NCI-H1694 (cell line): Measurements from ENCODE around the gene GBX1.

Experiments
- DNase-seq: peaks from one replicate; lab custom pipeline; 2025; lab: John Stamatoyannopoulos, UW

Gene GBX1

DNA sequence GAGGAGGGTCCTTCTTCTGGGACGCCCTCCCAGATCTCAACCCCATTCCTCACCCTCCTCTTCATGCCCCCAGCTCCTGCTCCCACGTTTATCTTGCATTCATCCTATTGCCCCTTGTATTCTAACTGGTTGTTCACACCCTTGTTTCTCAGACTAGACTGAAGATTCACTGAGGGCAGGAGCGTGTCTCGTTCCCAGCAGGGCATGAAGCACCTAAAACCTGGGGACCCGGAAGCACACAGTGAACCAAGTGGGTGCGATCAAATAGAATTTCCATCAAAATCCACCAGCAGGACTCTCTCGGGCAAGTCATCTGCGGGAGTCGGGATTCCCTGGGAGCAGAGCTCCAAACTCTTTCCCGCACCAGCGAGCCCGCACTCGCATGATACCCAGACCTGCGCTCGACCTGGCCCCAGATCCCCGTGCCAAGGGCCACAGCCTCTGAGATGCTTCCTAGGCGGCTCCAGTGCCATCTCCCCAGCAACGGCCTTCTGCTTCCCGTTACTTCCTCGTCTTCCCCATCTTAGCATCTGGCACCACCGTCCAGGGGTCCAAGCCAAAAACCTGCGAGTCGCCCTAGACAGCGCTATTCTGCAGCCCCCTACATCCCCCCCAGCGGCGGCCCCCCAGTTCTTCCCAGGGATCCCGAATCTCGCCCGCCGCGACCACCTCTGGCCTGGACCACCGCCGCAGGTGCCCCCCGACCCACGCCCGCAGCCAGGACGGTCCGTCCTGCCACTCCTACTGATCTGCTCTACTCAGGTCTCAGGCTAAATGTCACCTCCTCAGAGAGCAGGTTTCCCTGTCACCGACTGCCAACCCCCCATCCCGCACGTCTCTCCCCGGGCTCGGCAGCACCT, 6.1 kb upstream of the GBX1 start:
- DNase-seq, result no peak

DNA sequence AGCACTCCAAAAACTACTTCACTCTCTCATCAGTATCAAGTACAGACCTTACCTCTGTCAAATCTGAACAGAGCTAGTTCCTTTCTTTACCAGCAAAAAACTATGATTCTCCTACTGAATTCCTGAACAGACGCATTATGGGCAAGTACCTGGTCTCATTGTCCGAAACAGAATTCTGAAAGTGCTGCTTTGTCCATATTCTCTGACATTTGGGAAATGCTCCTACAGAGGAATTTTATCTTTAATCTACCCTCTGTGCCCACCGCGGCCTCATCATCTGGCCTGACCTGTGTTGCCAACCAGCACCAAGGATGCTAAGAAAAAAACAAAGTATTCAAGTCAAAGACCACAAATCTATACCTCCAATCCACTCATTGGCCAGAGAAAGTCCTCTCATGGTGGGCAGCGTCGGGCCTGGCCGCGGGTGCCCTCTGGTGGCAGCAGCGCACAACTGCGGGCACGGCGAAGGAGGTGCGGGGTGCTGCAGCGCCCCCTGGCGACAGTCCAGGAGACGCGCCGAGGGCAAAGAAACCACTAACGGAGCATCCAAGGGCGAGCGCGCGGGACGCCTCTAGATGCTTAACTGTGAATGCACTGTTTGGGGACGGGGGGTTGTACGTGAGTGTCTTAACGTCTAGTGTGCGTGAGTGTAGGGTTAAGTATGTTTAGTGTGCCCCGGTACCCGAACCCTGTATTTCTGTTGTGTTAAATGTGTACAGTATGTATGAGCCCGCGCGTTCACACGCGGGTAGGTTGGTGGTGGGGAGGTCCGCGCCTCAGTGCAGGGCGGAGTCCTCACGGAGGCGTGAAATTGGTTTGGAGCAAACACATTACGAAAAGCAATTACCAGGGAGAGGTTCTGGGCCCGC, 5.0 kb upstream of the GBX1 start:
- DNase-seq, result peak; percentile 65

DNA sequence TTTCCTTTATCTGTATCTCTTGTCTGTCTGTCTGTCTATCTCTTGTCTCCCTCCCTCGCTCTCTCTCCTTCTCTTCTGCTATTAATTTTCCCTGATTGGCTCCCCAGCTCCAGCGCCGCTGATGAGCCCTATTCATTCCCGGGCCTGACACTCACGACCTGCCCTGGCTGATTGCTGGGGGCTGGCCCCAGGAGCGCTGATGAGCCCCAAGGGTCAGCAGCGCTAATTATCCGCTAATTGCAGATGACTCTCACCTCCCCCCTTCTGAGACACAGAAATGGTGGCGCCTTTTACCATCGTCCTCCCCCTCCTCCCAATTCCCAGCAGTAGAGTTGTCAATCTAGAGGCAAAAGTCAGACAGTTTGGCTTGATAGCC, 1.3 kb upstream of the GBX1 start:
- DNase-seq, result no peak

DNA sequence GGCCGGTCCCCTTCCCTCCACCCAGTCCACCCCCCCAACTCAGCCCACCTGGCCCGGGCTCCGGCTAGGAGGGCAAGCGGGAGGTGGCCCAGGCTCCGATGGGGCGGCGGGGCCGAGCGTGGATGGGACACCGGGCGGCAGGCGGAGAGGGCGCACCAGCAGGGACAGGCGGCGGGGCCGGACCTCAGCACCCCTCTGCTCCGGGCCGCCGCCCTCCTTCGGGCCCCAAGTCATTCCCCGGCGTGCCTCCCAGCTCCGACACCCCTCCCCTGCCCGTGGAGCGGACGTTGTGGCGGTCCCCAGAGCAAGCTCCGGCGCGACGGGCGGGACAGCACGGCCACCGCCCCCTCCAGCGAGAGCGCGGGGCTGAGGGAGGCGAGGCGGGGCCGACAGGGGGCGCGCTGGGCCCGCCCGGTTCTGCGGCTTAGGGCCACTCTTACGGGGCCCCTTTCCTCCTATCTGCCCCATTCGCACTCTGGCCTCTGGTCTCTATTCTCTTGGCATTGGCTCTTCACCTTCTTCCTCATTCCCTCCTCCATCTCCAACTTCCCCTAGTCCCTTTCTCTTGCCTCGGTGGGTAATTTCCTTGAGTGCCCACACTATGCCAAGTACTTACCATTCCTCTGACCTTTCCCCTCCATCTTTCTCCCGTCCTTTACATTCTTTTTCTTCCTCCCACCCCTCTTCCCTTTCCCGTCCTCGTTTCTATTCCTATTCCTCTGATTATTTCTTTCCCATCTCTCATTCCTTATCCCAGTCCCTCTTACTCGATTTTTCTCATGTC, 701 bp upstream of the GBX1 start:
- peak; percentile 32 for DNase-seq

DNA sequence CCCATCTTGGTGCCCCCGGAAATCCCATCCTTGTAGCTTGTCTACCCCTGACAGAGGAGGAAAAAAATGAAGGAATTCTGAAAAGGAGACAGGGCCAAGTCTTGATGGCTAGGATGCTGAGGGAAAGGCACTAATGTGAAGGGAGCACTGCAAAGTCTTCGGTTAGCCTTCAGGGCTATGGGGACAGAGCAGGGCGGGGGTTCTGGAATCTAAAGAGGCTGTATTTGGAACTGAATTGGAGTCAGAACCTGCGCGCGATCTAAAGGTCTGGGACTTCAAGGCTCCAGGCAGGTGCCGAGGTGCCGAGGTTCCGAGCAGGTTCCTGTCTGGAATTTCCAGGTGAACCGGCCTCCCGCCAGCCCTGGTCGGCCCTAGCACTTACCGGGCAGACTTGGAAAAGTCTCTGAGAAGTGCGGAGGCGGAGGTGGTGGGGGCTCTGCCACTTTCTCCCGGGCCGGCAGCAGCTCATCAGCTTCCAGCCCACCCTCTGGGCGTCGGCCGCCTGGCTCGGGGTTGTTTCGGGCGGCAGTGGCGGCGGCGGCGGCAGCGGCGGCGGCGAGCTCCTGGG, 781 bp downstream of the GBX1 start:
- no peak for DNase-seq

DNA sequence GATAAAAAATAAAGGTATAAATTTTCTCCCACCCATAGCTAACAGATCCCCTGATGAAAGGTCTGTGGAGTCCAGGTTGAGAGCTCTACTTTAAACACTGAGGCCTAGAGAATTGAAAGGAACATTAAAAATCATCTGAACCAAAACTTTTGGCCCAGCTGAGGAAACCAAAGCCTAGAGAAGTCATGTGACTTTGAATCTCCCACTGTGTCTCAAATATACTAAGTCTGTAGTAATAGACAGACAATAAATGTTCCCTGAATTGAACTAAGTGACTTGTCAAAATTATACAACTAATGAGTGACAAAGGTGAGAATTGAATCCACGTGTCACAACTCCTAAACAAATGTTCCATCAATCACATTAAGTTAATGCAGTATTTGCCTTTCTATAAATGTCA, 5.7 kb downstream of the GBX1 start:
- no peak for DNase-seq

DNA sequence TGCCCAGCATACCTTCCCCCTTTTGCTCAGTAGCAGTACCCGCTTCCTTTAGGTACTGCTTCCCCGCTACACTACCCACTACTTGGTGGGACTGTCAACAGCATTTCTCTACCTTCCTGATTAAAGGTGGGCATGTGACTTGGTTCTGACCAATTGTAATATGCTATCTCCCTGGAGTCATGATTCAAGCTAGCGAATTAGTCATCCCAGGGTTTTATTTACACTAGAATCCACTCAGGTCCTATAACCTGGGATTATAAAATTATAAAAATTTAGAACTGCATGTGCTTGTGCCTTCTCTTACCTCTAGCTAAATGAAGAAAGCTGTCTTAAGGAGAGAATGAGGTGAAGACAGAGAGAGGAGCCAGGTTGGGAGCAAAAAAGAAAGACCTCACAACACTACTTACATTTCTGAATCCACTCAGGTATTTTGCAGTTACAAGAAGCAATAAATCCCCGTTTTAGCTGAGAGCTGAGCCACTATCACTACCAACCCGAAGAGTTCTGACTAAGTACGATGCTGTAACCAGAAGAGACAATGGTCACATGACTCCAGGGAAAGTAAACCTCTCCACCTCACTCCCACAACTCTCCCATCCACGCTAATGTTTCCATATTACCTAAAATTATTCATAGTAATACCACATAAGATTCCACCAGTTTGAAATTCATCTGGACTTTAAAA, 9.7 kb downstream of the GBX1 start:
- no peak for DNase-seq

DNA sequence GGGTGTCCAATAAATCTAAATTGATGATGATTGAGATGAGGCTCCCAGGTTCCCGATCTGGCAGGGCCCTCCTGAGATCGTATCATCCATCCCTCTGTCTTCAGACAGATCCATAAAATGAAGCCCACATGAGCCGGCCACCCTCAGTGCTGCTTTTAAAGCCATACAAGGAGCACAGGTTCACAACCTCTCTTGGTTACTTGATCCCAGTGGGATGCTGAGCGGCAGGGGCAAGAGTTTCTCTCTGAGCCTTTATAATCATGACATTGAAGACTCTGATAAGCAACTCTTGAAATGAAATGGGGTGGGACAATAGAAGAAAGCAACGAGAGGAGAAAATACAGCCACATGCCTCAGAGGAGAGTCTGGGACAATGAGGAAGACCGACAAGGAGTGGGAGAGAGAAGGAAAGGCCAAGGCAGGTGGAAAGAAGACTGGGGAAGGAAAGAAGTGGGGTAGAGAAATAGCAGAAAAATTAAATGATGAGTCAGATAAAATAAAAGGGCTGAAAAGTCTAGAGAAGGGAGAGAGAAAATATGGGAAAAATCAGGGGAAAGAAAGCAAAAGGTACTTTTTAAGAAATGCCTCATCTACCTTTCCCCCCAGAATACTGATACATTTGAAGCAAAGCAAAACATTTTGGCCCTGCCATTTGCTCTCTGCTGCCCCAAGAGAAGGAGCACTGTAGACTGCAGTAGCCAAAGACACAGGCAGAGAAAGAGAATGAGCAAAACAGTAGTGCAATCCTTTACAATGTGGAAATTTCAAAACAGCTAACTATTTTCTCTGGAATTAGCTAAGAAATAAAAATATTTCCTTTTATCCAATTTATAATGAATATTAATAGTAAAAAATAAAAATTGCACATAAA, 14.6 kb downstream of the GBX1 start:
- DNase-seq, result no peak

DNA sequence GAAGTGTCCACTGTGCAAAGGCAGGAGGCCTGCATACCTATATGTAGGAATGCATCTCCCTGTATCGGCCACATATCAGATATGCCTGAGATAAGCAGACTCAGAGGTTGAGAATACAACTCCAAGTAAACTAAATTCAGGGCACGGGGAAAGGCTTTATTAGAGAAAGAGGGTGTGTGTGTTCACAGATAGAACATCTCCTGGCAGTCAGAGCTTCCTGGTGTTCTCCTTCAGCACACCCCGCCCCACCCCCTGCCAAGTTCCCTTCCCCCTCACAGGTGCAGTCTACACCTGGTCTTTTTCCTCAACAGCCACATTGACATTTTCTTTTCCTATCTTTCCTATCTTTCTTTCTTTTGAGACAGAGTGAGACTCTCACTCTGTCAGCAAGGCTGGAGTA, 17.1 kb downstream of the GBX1 start:
- DNase-seq, result no peak

DNA sequence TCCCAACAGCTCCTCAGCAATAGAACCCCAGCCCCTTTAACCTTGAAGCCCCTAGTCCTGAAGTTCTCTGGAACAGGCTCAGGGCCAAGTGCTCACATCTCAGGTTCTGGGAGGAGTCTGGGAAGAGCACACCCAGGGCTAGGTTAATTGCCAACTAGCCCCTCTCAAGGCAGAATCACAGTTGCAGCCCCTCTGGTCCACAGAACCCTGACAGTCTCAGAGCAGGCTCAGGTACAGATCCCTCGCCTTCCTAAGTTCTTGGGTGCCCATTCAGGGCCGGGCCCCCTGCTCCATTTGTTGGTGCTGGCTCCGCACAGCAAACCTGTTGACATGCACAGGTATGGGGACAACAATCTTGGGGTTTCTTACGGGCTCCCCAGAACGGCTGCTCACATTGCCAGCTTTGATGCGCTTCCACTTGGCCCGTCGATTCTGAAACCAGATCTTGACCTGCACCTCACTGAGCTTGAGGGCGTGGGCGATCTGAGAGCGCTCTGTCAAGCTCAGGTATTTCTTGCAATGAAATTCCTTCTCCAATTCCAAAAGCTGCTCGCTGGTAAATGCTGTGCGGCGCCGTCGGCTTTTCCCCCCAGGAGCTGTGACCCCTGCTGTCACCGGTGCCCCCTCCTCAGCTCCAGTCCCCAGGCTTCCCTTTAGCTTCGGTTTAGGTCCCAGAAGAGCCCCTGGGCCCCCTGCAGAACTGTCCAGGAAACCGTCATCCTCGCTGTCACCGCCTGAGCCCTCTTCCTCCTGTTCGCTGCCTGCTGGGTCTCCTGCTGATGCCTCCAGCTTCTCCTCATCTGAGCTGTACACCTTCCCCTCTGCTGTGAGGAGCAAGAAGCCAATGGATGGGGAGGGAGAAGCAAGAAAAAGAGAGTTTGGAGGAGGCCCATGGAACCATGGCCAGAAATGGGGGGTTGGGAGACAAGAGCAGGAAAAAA, 18.9 kb downstream of the GBX1 start:
- DNase-seq, result no peak

DNA sequence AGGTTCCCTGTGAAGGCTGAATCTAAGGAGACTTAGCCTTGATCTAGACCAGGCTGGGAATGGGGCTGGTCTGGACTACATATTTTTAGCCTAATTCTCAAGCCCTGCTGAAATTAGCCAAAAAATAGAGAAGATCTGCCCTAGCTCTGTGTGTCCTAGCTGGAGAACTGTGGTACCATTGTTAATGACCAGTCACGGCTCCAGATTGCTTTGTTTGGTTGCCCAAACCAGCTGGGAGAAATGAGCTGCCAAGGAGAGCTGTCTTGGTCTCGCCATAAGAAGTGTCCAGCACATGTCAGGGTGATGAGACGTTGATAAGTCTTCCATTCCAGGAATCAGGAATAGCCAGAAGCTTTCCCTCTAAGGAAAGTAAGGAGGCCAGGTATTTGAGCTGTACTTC, 20.7 kb downstream of the GBX1 start:
- DNase-seq, result no peak

DNA sequence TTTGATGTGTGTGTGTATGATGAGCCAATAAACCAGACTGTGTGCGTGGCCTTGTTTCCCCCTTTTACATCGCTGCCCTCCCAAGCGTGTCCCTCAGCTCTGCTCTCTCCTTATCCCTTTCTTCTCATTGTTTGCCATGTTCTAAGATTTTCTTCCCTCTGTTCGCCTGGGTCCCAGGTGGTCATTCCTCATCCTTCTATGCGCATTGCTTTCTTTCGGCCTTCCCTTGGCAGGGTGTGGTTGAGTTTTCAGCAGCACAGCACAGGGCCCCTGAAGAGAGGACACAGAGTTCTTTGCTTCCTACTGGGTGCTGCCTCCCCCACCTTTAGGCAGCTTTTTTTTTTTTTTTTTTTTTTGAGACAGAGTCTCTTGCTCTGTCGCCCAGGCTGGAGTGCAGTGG, 23.1 kb downstream of the GBX1 start:
- no peak for DNase-seq

DNA sequence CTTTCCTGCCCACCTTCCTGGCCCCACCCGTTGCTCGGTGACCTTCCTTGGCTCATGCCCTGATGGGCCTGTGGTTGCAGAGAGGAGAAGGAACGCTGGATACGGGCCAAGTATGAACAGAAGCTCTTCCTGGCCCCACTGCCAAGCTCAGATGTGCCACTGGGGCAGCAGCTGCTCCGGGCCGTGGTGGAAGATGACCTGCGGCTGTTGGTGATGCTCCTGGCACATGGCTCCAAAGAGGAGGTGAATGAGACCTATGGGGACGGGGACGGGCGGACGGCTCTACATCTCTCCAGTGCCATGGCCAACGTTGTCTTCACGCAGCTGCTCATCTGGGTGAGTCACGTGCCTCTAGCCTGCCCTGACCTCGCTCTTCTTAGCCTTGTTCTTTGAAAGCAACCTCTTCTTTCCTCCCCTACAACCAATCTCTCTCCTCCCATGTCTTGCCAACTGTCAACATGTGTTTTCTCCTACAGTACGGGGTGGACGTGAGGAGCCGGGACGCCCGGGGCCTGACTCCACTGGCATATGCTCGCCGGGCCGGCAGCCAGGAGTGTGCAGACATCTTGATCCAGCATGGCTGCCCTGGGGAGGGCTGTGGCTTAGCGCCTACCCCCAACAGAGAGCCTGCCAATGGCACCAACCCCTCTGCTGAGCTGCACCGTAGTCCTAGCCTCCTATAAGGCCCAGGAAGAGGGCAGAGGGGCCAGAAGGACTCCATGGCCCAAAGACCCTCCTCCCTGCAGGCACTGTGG, 24.1 kb downstream of the GBX1 start:
- DNase-seq, result peak; percentile 74

DNA sequence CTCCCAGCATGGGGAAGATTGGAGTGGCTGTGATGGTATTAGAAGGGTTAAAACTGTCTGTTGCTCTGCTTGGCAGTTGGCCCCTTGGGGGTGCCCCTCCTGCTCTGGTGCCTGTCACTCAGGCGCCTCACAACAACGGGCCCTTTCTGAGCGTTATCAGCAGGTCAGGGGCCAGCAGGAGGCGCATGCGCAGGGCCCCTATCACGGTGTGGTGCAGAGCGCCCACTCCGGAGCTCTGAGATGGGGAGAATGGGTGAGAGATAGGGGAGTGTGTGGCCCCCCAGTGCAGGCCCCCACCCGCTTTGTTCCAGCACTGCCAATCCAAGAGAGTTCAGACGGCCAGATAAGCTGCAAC, 24.8 kb downstream of the GBX1 start:
- DNase-seq, result peak; percentile 11

DNA sequence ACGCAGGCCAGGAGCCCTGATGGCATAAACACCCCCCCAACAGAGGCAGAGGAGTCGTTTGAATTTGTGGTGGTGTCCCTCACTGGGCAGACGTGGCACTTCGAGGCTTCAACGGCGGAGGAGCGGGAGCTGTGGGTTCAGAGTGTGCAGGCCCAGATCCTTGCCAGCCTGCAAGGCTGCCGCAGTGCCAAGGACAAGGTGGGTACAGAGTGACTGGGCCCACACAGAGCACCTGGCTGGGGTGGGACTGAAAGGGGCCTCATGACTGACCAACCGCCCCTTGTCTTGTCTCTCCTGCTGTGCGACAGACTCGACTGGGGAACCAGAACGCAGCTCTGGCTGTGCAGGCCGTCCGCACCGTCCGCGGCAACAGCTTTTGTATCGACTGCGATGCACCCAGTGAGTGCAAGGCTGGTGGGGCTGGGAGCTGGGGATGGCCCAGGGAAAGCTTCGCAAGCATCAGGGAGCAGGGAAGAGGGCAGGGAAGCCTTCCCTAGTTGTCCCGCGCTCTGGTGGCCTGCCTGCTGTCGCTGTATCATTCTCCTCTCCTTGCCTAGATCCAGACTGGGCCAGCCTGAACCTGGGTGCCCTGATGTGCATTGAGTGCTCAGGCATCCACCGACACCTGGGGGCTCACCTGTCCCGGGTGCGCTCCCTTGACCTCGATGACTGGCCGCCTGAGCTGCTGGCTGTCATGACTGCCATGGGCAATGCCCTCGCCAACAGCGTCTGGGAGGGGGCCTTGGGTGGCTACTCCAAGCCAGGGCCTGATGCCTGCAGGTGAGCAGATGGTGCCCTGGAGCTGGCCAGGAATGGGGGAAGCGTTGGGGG, 25.4 kb downstream of the GBX1 start:
- no peak for DNase-seq

DNA sequence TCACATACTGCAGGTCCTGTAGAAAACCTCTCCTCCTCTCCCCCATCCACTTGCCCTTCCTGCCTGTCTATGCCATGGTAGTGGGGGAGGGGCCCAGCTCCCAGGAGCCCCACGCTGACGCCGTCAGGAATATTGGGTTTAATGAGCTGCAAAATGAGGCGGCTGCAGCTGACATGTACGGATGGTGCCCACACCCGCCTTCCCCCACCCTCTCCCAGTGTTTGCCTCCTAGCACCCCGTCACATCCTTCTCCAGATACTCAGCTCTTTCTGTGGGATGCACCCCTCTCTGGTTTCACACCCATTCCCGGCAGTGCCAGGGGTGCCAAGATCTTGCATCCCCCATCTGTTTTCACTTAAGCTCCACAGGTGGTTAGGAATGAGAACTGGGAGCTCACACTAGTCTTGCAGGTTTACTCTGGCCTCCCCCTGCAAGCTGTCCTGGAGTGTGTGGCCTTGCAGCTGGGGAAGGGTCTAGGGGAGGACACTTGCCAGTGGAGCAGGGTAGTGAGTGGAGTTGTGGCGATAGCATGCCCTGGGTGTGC, 26.1 kb downstream of the GBX1 start:
- peak; percentile 61 for DNase-seq

DNA sequence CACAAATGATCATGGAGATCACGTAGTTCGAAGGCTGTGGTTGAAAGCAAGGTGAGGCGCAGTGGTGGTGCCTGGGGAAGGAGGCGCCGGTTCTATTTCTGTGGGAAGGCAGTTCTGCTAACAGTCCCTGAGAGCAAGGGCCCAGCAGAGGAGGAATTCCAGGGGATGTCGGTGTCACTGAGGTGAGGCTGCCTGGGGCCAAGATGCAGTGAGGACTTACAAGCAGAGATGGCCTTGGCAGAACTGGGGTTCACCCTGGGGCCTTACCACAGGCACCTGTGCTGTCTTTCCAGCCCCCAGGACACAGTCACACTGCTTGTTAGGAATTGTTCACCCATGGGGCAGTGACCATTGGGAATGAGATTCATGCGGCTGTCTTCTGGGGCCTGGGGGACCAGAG, 26.7 kb downstream of the GBX1 start:
- no peak for DNase-seq

DNA sequence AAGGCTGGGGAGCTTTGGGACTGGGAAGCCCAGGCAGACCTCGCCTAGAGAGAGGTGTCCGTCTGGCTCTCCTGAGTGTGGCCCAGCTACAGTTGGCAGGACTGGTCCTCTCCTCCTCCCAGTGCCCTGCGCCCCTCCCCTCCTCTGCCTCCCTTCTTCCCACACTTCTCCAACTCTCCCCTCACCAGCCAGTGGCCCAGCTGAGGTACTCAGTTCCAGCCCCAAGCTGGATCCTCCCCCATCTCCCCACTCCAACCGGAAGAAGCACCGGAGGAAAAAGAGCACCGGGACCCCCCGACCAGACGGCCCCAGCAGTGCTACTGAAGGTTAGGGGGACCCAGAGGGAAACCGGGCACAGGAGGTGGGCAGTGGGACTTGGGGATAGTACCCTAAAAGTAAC, 27.7 kb downstream of the GBX1 start:
- DNase-seq, result no peak
